GM12874 (cell line): Measurements from ENCODE around the gene ANO6.

Experiments
- CTCF ChIP-seq: IDR thresholded peaks from 2 replicates; pipeline ENCODE4 v1.5.1; 2011; ENCODE audit warnings: low read depth, mild to moderate bottlenecking, control low read depth, low read length, moderate library complexity; ENCODE audit not compliant: insufficient read depth

ANO6 gene

GRCh38 chr12:45232756-45233372, 17.0 kb downstream of the ANO6 start:
- no peak for TF ChIP-seq CTCF

- TF ChIP-seq CTCF: no peak
Observed at GRCh38 chr12:45234139-45234865, 18.4 kb downstream of the ANO6 start.

- no peak for TF ChIP-seq CTCF
Observed at GRCh38 chr12:45235087-45236025, 19.5 kb downstream of the ANO6 start.

- TF ChIP-seq CTCF: no peak
Observed at GRCh38 chr12:45242180-45242579, 26.3 kb downstream of the ANO6 start.

GRCh38 chr12:45243963-45244362, 28.1 kb downstream of the ANO6 start:
- TF ChIP-seq CTCF: no peak

- TF ChIP-seq CTCF: no peak
Observed at GRCh38 chr12:45244561-45245343, 28.9 kb downstream of the ANO6 start.
